DND-41 (cell line): ENCODE data around the gene XNDC1N.

ENCODE experiments used
- ATAC-seq: fragments of 200-7000 bp; cut with Tn5 transposase; 3 replicates; pipeline ENCODE4 v1.9.1; 2021; ENCODE audit warnings: low read depth; ENCODE audit not compliant: insufficient read depth
- DNase-seq: peaks from one replicate; pipeline ENCODE4 v3.0.0-alpha.2; 2020
- H2AFZ ChIP-seq: 2 replicates; pipeline ENCODE4 v1.6.0; 2012; ENCODE audit warnings: low read depth, low read length
- H3K27ac ChIP-seq: 2 replicates; pipeline ENCODE4 v1.5.1; 2012; ENCODE audit warnings: low read length, inconsistent platforms
- H3K27me3 ChIP-seq: fragments of 200-600 bp; sonication (generic); 2 replicates; pipeline ENCODE4 v1.6.0; 2012; ENCODE audit warnings: low read length, mild to moderate bottlenecking, inconsistent platforms; ENCODE audit not compliant: insufficient read depth, poor library complexity
- H3K36me3 ChIP-seq: 2 replicates; pipeline ENCODE4 v1.5.1; 2012; ENCODE audit warnings: low read length, inconsistent platforms; ENCODE audit not compliant: insufficient read depth
- H3K4me1 ChIP-seq: 2 replicates; pipeline ENCODE4 v1.5.1; 2012; ENCODE audit warnings: mild to moderate bottlenecking, low read length; ENCODE audit not compliant: insufficient read depth
- H3K4me2 ChIP-seq: 2 replicates; pipeline ENCODE4 v1.6.0; 2012; ENCODE audit warnings: mild to moderate bottlenecking, moderate library complexity, low read length, inconsistent platforms; ENCODE audit not compliant: insufficient read depth
- H3K4me3 ChIP-seq, 2 experiments: fragments of 200-600 bp in 1 of 2; shearing (Covaris generic) in 1 of 2; 2 replicates each; pipeline ENCODE4 v1.5.1; 2012 to 2016; ENCODE audit warnings: inconsistent platforms in 2 of 2, low read length in 2 of 2, mild to moderate bottlenecking in 2 of 2, low read depth in 1 of 2, moderate library complexity in 1 of 2
- H3K79me2 ChIP-seq: 2 replicates; pipeline ENCODE4 v1.6.0; 2012; ENCODE audit warnings: low read length, inconsistent platforms; ENCODE audit not compliant: insufficient read depth
- H3K9ac ChIP-seq: 2 replicates; pipeline ENCODE4 v1.6.0; 2012; ENCODE audit warnings: low read depth, mild to moderate bottlenecking, inconsistent platforms, low read length, moderate library complexity
- H3K9me3 ChIP-seq: 2 replicates; pipeline ENCODE4 v1.5.1; 2012; ENCODE audit warnings: low read length, moderate library complexity, mild to moderate bottlenecking, inconsistent platforms; ENCODE audit not compliant: insufficient read depth, severe bottlenecking
- H4K20me1 ChIP-seq: 2 replicates; pipeline ENCODE4 v1.6.0; 2012; ENCODE audit warnings: low read length; ENCODE audit not compliant: insufficient read depth
- CTCF ChIP-seq: IDR thresholded peaks from 2 replicates; pipeline ENCODE4 v1.5.1; 2012; ENCODE audit warnings: borderline replicate concordance, low read length, moderate library complexity, mild to moderate bottlenecking; ENCODE audit not compliant: poor library complexity, severe bottlenecking; ENCODE audit errors: extremely low read depth
- EZH2 ChIP-seq: IDR thresholded peaks from 3 replicates; pipeline ENCODE4 v1.6.1; 2012; ENCODE audit warnings: borderline replicate concordance, low read depth, mild to moderate bottlenecking, moderate library complexity, low read length, inconsistent platforms; ENCODE audit not compliant: severe bottlenecking

XNDC1N gene

GRCh38 chr11:71962428-71963038 is 34.1 kb upstream of the XNDC1N start:
- TF ChIP-seq CTCF: no peak
- no peak for TF ChIP-seq EZH2
- no peak overlapping the region for H3K27ac ChIP-seq
- H3K4me3 ChIP-seq: no peak overlapping the region
- H3K79me2 ChIP-seq: no peaks in the 10 kb centered on the region
- H4K20me1 ChIP-seq: no peaks in the 10 kb centered on the region
- DNase-seq: no peak
- no peak overlapping the region for H3K9ac ChIP-seq
- H3K36me3 ChIP-seq: peaks cover 33% of the 10 kb centered on the region
- no peaks in the 10 kb centered on the region for H3K4me1 ChIP-seq
- no peak for ATAC-seq
- H3K27me3 ChIP-seq: no peaks in the 10 kb centered on the region
- no peak overlapping the region for H2AFZ ChIP-seq
- no peaks in the 10 kb centered on the region for H3K9me3 ChIP-seq
- no peak overlapping the region for H3K4me2 ChIP-seq

GRCh38 chr11:71955898-71956456 is 27.6 kb upstream of the XNDC1N start:
- Histone ChIP-seq H3K4me1 (no peaks in the 10 kb centered on the region), H4K20me1 (peaks cover 16% of the 10 kb centered on the region; the same call in 1 of the 2 replicates), H3K79me2 (peaks cover 20% of the 10 kb centered on the region), H2AFZ (no peak overlapping the region), H3K4me3 (no peak overlapping the region), H3K27me3 (no peaks in the 10 kb centered on the region), H3K9me3 (no peaks in the 10 kb centered on the region), H3K27ac (no peak overlapping the region), H3K4me2 (no peak overlapping the region), H3K9ac (no peak overlapping the region), H3K36me3 (peaks cover 8% of the 10 kb centered on the region)
- DNase-seq: no peak
- no peak for ATAC-seq
- TF ChIP-seq CTCF: no peak
- no peak for TF ChIP-seq EZH2

- H3K79me2 ChIP-seq: peaks cover 31% of the 10 kb centered on the region
- ATAC-seq (no peak), DNase-seq (no peak)
- no peak overlapping the region for H3K4me3 ChIP-seq
- peaks cover 19% of the 10 kb centered on the region; the same call in 1 of the 2 replicates for H4K20me1 ChIP-seq
- H3K9me3 ChIP-seq: no peaks in the 10 kb centered on the region
- no peak for TF ChIP-seq EZH2
- TF ChIP-seq CTCF: no peak
- H3K9ac ChIP-seq: no peak overlapping the region
- H3K4me2 ChIP-seq: no peak overlapping the region
- H3K4me1 ChIP-seq: no peaks in the 10 kb centered on the region
- H3K27ac ChIP-seq: no peak overlapping the region
- H3K27me3 ChIP-seq: no peaks in the 10 kb centered on the region
- H3K36me3 ChIP-seq: no peaks in the 10 kb centered on the region
- no peak overlapping the region for H2AFZ ChIP-seq
Observed at GRCh38 chr11:71951741-71952310, 23.4 kb upstream of the XNDC1N start.
